ENCODE measurements around the gene MAML3. TPM values are rescaled to one million over a fixed set of nuclear protein-coding genes. Genes with fewer than 3 reads are reported as not detected.
A peak's percentile ranks its signal among the peaks of the same experiment; 100 is the strongest.

MAML3 gene
- total and polyA plus RNA-seq, 2 of the 13 experiments (the other 11 are each of a cell fraction or from before 2014, with no cell fraction given): 0.05 to 0.13 TPM

GRCh38 chr4:139872274-139872673, 281.7 kb downstream of the MAML3 start (continued):
- TF ChIP-seq ZBTB34 (CRISPR knock-in tag; IDR thresholded peaks at IDR 0.05): no peak
- no peak for TF ChIP-seq THYN1 (CRISPR knock-in tag; IDR thresholded peaks at IDR 0.05; ENCODE audit: borderline replicate concordance, low read depth)
- peak; percentile 69 for TF ChIP-seq FOSL2 (CRISPR knock-in tag; IDR thresholded peaks at IDR 0.05)
- no peak for TF ChIP-seq ZNF672 (CRISPR knock-in tag; IDR thresholded peaks at IDR 0.05)
- TF ChIP-seq NR2F1 (CRISPR knock-in tag; IDR thresholded peaks at IDR 0.05): no peak
- TF ChIP-seq CBX5 (CRISPR knock-in tag; IDR thresholded peaks at IDR 0.05; ENCODE audit: borderline replicate concordance): no peak
- TF ChIP-seq HHEX (CRISPR knock-in tag; IDR thresholded peaks at IDR 0.05): no peak
- TF ChIP-seq ZFP91 (CRISPR knock-in tag; IDR thresholded peaks at IDR 0.05; ENCODE audit: borderline replicate concordance): no peak
- no peak for TF ChIP-seq TAF1 (CRISPR knock-in tag; IDR thresholded peaks at IDR 0.05)
- peak; percentile 97 for TF ChIP-seq ELF3 (CRISPR knock-in tag; IDR thresholded peaks at IDR 0.05)
- TF ChIP-seq ZSCAN25 (CRISPR knock-in tag; IDR thresholded peaks at IDR 0.05): no peak
- TF ChIP-seq GMEB1 (CRISPR knock-in tag; IDR thresholded peaks at IDR 0.05; ENCODE audit: borderline replicate concordance): no peak
- no peak for TF ChIP-seq ZNF841 (CRISPR knock-in tag; IDR thresholded peaks at IDR 0.05; ENCODE audit: borderline replicate concordance)
- TF ChIP-seq ZBTB25 (CRISPR knock-in tag; IDR thresholded peaks at IDR 0.05): no peak
- TF ChIP-seq IKZF5 (CRISPR knock-in tag; IDR thresholded peaks at IDR 0.05): peak; percentile 95
- TF ChIP-seq SMARCE1 (IDR thresholded peaks at IDR 0.05; ENCODE audit: borderline replicate concordance): no peak
- no peak for TF ChIP-seq ZFAT (CRISPR knock-in tag; conservative IDR thresholded peaks at IDR 0.05)
- peak; percentile 52; the same call in 1 of the 2 replicates for TF ChIP-seq AHDC1 (CRISPR knock-in tag; IDR thresholded peaks at IDR 0.05; ENCODE audit: borderline replicate concordance)

Data from HepG2 (cell line).